H9 (cell line): Measurements from ENCODE around the gene CNTFR. TPM values are rescaled to one million over a fixed set of nuclear protein-coding genes. Genes with fewer than 3 reads are reported as not detected.

Experiments
- DNase-seq: peaks from one replicate; pipeline ENCODE4 v3.0.0-alpha.2; 2017
- H2AFZ ChIP-seq: one replicate; pipeline ENCODE4 v1.6.1; 2013; ENCODE audit warnings: mild to moderate bottlenecking, low read length, control low read depth, moderate library complexity
- H2AK5ac ChIP-seq: 2 replicates; pipeline ENCODE4 v1.6.1; 2013; ENCODE audit warnings: low read length, control low read depth, mixed read lengths; ENCODE audit not compliant: insufficient read length
- H2BK120ac ChIP-seq: one replicate; pipeline ENCODE4 v1.6.1; 2013; ENCODE audit warnings: low read depth, mild to moderate bottlenecking, low read length, control low read depth, inconsistent platforms; ENCODE audit not compliant: poor library complexity, severe bottlenecking
- H2BK12ac ChIP-seq: 2 replicates; pipeline ENCODE4 v1.6.1; 2013; ENCODE audit warnings: low read length, control low read depth, mixed read lengths, low read depth; ENCODE audit not compliant: insufficient read length
- H2BK15ac ChIP-seq: 2 replicates; pipeline ENCODE4 v1.6.1; 2013; ENCODE audit warnings: low read depth, low read length, control low read depth
- H2BK20ac ChIP-seq: one replicate; pipeline ENCODE4 v1.6.1; 2013; ENCODE audit warnings: low read depth, mild to moderate bottlenecking, low read length, control low read depth, inconsistent platforms; ENCODE audit not compliant: poor library complexity, severe bottlenecking
- H2BK5ac ChIP-seq: 2 replicates; pipeline ENCODE4 v1.6.1; 2013; ENCODE audit warnings: low read length, control low read depth, mixed read lengths; ENCODE audit not compliant: insufficient read length
- H3K14ac ChIP-seq: 2 replicates; pipeline ENCODE4 v1.6.1; 2013; ENCODE audit warnings: low read length, control low read depth; ENCODE audit not compliant: insufficient read depth
- H3K18ac ChIP-seq: 2 replicates; pipeline ENCODE4 v1.6.1; 2013; ENCODE audit warnings: low read depth, mild to moderate bottlenecking, mixed read lengths, low read length, control low read depth; ENCODE audit not compliant: insufficient read length
- H3K23ac ChIP-seq: 2 replicates; pipeline ENCODE4 v1.6.1; 2013; ENCODE audit warnings: low read length, control low read depth, mixed read lengths, low read depth; ENCODE audit not compliant: insufficient read length
- H3K23me2 ChIP-seq: 2 replicates; pipeline ENCODE4 v1.6.1; 2013; ENCODE audit warnings: low read depth, mild to moderate bottlenecking, mixed read lengths, low read length, control low read depth; ENCODE audit not compliant: insufficient read length, poor library complexity, severe bottlenecking
- H3K27ac ChIP-seq: 2 replicates; pipeline ENCODE4 v1.5.1; 2013; ENCODE audit warnings: low read length, control low read depth, mixed read lengths, low read depth; ENCODE audit not compliant: insufficient read length
- H3K27me3 ChIP-seq: 2 replicates; pipeline ENCODE4 v1.6.1; 2013; ENCODE audit warnings: low read length, control low read depth, inconsistent platforms; ENCODE audit not compliant: insufficient read depth
- H3K4ac ChIP-seq: 2 replicates; pipeline ENCODE4 v1.6.1; 2013; ENCODE audit warnings: low read depth, mild to moderate bottlenecking, control low read depth, inconsistent platforms, low read length, moderate library complexity
- H3K4me1 ChIP-seq: 2 replicates; pipeline ENCODE4 v1.6.1; 2013; ENCODE audit warnings: low read length, control low read depth, inconsistent platforms; ENCODE audit not compliant: insufficient read depth
- H3K4me2 ChIP-seq: 2 replicates; pipeline ENCODE4 v1.6.1; 2013; ENCODE audit warnings: low read length, control low read depth, mixed read lengths; ENCODE audit not compliant: insufficient read length, insufficient read depth
- H3K56ac ChIP-seq: 2 replicates; pipeline ENCODE4 v1.6.1; 2013; ENCODE audit warnings: low read depth, mild to moderate bottlenecking, mixed read lengths, low read length, control low read depth; ENCODE audit not compliant: insufficient read length
- H3K79me1 ChIP-seq: 2 replicates; pipeline ENCODE4 v1.6.1; 2013; ENCODE audit warnings: low read depth, mild to moderate bottlenecking, moderate library complexity, low read length, control low read depth, inconsistent platforms; ENCODE audit not compliant: insufficient read depth, poor library complexity, severe bottlenecking
- H3K79me2 ChIP-seq: 2 replicates; pipeline ENCODE4 v1.6.1; 2013; ENCODE audit warnings: low read length, control low read depth, inconsistent platforms; ENCODE audit not compliant: insufficient read depth
- H3K9ac ChIP-seq: 2 replicates; pipeline ENCODE4 v1.6.1; 2013; ENCODE audit warnings: low read length, control low read depth, mixed read lengths; ENCODE audit not compliant: insufficient read length; ENCODE audit errors: extremely low read depth
- H3K9me3 ChIP-seq: one replicate; pipeline ENCODE4 v1.6.1; 2013; ENCODE audit warnings: low read depth, low read length, inconsistent platforms; ENCODE audit not compliant: control insufficient read depth
- H3T11ph ChIP-seq: one replicate; pipeline ENCODE4 v1.6.1; 2013; ENCODE audit warnings: mild to moderate bottlenecking, low read length, control low read depth, inconsistent platforms
- H4K20me1 ChIP-seq: one replicate; pipeline ENCODE4 v1.6.1; 2013; ENCODE audit not compliant: control insufficient read depth, insufficient read length, insufficient read depth
- H4K5ac ChIP-seq: 2 replicates; pipeline ENCODE4 v1.6.1; 2013; ENCODE audit warnings: low read depth, mild to moderate bottlenecking, mixed read lengths, low read length, control low read depth; ENCODE audit not compliant: insufficient read length
- H4K8ac ChIP-seq: replicated peaks from 2 replicates; pipeline ENCODE4 v1.6.1; 2013; ENCODE audit warnings: low read length, control low read depth, mixed read lengths, low read depth; ENCODE audit not compliant: insufficient read length
- H4K91ac ChIP-seq: 2 replicates; pipeline ENCODE4 v1.6.1; 2013; ENCODE audit warnings: low read depth, mild to moderate bottlenecking, moderate library complexity, mixed read lengths, low read length, control low read depth; ENCODE audit not compliant: insufficient read length
- H3K27ac Mint-ChIP-seq, 3 experiments: 2 replicates in 2 of 3; 3 replicates in 1 of 3; pipeline ENCODE4 v1.8.0; 2020 to 2021; ENCODE audit warnings: mixed read lengths in 3 of 3, mild to moderate bottlenecking in 1 of 3, moderate library complexity in 1 of 3
- H3K27me3 Mint-ChIP-seq: 2 replicates; pipeline ENCODE4 v1.8.0; 2021; ENCODE audit warnings: low read depth, mild to moderate bottlenecking, moderate library complexity, mixed read lengths
- H3K36me3 Mint-ChIP-seq, 3 experiments: 2 replicates in 2 of 3; 3 replicates in 1 of 3; pipeline ENCODE4 v1.8.0; 2020 to 2021; ENCODE audit warnings: low read depth in 3 of 3, mixed read lengths in 3 of 3; ENCODE audit not compliant: insufficient read depth in 1 of 3
- H3K4me1 Mint-ChIP-seq, 2 experiments: 2 replicates each; pipeline ENCODE4 v1.8.0; 2020; ENCODE audit warnings: mixed read lengths in 2 of 2
- H3K4me3 Mint-ChIP-seq, 2 experiments: 2 replicates in 1 of 2; 3 replicates in 1 of 2; pipeline ENCODE4 v1.8.0; 2020 to 2021; ENCODE audit warnings: mild to moderate bottlenecking in 2 of 2, mixed read lengths in 2 of 2, moderate library complexity in 1 of 2
- H3K9me3 Mint-ChIP-seq, 2 experiments: 2 replicates in 1 of 2; 3 replicates in 1 of 2; pipeline ENCODE4 v1.8.0; 2020; ENCODE audit warnings: mild to moderate bottlenecking in 2 of 2, mixed read lengths in 2 of 2, moderate library complexity in 1 of 2
- WGBS: extraction: QIAGEN DNeasy Blood & Tissue Kit; methylation state at CpG from one replicate; pipeline ENCODE4 v1.1.7; 2013; ENCODE audit warnings: missing lambda C conversion rate, low lambda C conversion rate, mixed read lengths; ENCODE audit not compliant: insufficient read length; ENCODE audit errors: extremely low coverage; 5-methylcytosine and 5-hydroxymethylcytosine counted together
- total RNA-seq: library from RNA; stranded (reverse); gene quantifications from 2 replicates; pipeline ENCODE4 v1.2.1, GENCODE V29; 2021
- TF ChIP-seq, protein P1 (sequence below): fragments of 200-600 bp; sonication (generic); conservative IDR thresholded peaks from 3 replicates; pipeline ENCODE4 v1.8.0; 2021; ENCODE audit warnings: antibody characterized with exemption, mild to moderate bottlenecking

Gene CNTFR
- total RNA-seq, 1 experiment from 2014 or later: 0.55 TPM

- Histone ChIP-seq H3T11ph (no peak within 1 kb of the TSS), H3K18ac (peak within 1 kb of the TSS; percentile 46), H4K5ac (peak within 1 kb of the TSS; percentile 54), H3K23ac (no peak within 1 kb of the TSS), H3K56ac (no peak within 1 kb of the TSS), H3K79me2 (no peaks in the 10 kb centered on the region), H3K4ac (no peak within 1 kb of the TSS), H2AK5ac (no peak within 1 kb of the TSS), H2BK120ac (no peak within 1 kb of the TSS), H3K4me2 (peak within 1 kb of the TSS; percentile 69), H2BK5ac (no peak within 1 kb of the TSS), H4K8ac (no peak within 1 kb of the TSS), H4K91ac (no peak within 1 kb of the TSS), H3K14ac (peak within 1 kb of the TSS; percentile 83), H3K9me3 (no peaks in the 10 kb centered on the region), H3K27me3 (no peaks in the 10 kb centered on the region; the same call in 1 of the 2 replicates), H4K20me1 (peaks cover 4% of the 10 kb centered on the region), H2BK12ac (no peak within 1 kb of the TSS), H3K4me1 (peaks cover 6% of the 10 kb centered on the region; the same call in 1 of the 2 replicates), H2BK15ac (no peak within 1 kb of the TSS), H3K23me2 (peaks cover 10% of the 10 kb centered on the region), H3K79me1 (no peaks in the 10 kb centered on the region), H3K9ac (peak within 1 kb of the TSS; percentile 67), H3K27ac (no peak within 1 kb of the TSS), H2BK20ac (no peak within 1 kb of the TSS), H2AFZ (no peak within 1 kb of the TSS)
- Mint-ChIP-seq H3K4me1 (peaks cover 10 to 17% of the 10 kb centered on the region in 2 experiments), H3K9me3 (no peaks in the 10 kb centered on the region), H3K27ac (peak within 1 kb of the TSS in 2 of 3 experiments; percentile 29 to 30; a peak in 3 of 7 replicates), H3K27me3 (peaks cover 49% of the 10 kb centered on the region), H3K4me3 (peak within 1 kb of the TSS; percentile 77 to 90), H3K36me3 (peaks cover 0 to 3% (median 0%) of the 10 kb centered on the region in 3 experiments; a peak in 1 of 7 replicates)
- no CpG with 5 or more reads among the region's 63 CpGs for WGBS
- peak; percentile 96 for DNase-seq
- TF ChIP-seq, protein P1, sequence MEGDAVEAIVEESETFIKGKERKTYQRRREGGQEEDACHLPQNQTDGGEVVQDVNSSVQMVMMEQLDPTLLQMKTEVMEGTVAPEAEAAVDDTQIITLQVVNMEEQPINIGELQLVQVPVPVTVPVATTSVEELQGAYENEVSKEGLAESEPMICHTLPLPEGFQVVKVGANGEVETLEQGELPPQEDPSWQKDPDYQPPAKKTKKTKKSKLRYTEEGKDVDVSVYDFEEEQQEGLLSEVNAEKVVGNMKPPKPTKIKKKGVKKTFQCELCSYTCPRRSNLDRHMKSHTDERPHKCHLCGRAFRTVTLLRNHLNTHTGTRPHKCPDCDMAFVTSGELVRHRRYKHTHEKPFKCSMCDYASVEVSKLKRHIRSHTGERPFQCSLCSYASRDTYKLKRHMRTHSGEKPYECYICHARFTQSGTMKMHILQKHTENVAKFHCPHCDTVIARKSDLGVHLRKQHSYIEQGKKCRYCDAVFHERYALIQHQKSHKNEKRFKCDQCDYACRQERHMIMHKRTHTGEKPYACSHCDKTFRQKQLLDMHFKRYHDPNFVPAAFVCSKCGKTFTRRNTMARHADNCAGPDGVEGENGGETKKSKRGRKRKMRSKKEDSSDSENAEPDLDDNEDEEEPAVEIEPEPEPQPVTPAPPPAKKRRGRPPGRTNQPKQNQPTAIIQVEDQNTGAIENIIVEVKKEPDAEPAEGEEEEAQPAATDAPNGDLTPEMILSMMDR: no peak
Observed at GRCh38 chr9:34522971-34523797, 66.3 kb downstream of the CNTFR start, which contains the start of gene ENHO. Gene ENHO (minus strand): TSS chr9:34522990. CDS start chr9:34521695, 1,295 bp downstream.
